ENCODE measurements around the gene TNXB.

GRCh38 chr6:32058511-32058963, 50.6 kb downstream of the TNXB start:
- no peak for TF ChIP-seq POLR2AphosphoS5 (IDR thresholded peaks at IDR 0.05; ENCODE audit: low read depth, low read length)
- no peak for TF ChIP-seq FOXP2 (optimal IDR thresholded peaks at IDR 0.05; ENCODE audit: borderline replicate concordance, extremely low read depth, extremely low read length, insufficient read depth)
